Measurements from ENCODE around the gene NID2.

DNA sequence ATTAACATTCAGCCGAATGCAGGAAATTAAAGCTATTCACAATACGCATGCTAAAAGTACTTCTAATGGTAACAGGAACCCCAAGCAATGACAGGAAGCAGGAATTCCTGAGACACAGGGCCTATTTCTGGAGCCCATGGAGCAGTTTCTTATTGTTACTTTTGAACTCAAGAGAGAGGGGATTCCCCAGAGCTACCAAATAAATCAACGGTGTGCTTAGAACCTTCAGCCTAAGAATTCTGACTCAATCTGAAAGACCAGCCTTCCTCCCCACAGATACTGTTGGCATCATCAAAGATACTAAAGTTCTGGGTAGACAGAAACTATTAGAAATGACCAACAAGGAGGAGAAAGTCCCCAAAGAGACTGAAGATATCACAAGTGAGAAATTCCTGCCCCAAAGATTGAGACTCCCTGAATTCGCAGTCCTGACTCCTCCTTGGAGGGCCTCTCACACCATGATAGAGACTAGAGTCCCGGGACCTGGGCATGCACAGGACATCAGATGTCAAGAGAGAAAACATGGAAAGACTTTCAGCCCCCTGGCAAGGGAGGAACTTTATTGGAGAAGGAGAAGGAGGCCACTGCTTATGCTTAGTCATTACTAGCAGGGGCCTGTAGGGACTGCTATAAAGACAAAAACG, 46.8 kb downstream of the NID2 start:
- TF ChIP-seq, protein P1, sequence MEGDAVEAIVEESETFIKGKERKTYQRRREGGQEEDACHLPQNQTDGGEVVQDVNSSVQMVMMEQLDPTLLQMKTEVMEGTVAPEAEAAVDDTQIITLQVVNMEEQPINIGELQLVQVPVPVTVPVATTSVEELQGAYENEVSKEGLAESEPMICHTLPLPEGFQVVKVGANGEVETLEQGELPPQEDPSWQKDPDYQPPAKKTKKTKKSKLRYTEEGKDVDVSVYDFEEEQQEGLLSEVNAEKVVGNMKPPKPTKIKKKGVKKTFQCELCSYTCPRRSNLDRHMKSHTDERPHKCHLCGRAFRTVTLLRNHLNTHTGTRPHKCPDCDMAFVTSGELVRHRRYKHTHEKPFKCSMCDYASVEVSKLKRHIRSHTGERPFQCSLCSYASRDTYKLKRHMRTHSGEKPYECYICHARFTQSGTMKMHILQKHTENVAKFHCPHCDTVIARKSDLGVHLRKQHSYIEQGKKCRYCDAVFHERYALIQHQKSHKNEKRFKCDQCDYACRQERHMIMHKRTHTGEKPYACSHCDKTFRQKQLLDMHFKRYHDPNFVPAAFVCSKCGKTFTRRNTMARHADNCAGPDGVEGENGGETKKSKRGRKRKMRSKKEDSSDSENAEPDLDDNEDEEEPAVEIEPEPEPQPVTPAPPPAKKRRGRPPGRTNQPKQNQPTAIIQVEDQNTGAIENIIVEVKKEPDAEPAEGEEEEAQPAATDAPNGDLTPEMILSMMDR (IDR thresholded peaks at IDR 0.05), result no peak
- no peak for TF ChIP-seq POLR2A (IDR thresholded peaks at IDR 0.05)

All from adrenal gland (tissue), 5 donors.